Measurements from ENCODE around the gene CFAP61.
"Not testable (repeated sequence)": the region's sequence is repeated elsewhere in the genome, so short reads cannot be mapped to it uniquely, and the experiment has no call there.

The CFAP61 gene

DNA sequence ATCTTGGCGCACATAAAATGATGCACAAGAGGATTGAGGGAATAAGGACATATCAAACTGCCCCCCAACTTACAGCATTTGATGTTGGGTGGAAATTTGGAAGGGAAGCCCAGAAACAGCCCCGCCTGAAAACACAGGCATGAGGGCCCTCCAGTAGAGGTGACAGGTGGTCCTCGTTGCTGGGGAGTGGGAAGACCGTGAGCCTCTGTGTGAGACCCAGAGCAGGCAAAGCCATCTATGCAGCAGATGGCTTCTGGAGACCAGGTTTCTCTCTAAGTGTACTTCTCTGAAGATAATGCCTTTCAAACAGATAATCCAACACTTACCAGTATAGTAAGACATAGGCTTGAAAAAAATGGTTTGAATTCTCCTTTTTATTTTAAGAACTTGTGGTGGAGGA, 183.3 kb downstream of the CFAP61 start:
- Histone ChIP-seq H3K4me1 (no peaks in the 10 kb centered on the region), H3K27me3 (ENCODE audit: low read depth) (no peaks in the 10 kb centered on the region), H3K36me3 (replicated peaks) (no peaks in the 10 kb centered on the region), H3K9me3 (no peaks in the 10 kb centered on the region), H3K4me3 (no peak overlapping the region)
- DNase-seq (ENCODE audit: low spot score in 2 of 2), result no peak
- in situ Hi-C loops (cut with MboI; ENCODE audit: low sequenced_read_pairs), result loop anchor here (5.0 kb wide), 1 partner anchor 153 kb away; no protein-coding TSS in a partner anchor

DNA sequence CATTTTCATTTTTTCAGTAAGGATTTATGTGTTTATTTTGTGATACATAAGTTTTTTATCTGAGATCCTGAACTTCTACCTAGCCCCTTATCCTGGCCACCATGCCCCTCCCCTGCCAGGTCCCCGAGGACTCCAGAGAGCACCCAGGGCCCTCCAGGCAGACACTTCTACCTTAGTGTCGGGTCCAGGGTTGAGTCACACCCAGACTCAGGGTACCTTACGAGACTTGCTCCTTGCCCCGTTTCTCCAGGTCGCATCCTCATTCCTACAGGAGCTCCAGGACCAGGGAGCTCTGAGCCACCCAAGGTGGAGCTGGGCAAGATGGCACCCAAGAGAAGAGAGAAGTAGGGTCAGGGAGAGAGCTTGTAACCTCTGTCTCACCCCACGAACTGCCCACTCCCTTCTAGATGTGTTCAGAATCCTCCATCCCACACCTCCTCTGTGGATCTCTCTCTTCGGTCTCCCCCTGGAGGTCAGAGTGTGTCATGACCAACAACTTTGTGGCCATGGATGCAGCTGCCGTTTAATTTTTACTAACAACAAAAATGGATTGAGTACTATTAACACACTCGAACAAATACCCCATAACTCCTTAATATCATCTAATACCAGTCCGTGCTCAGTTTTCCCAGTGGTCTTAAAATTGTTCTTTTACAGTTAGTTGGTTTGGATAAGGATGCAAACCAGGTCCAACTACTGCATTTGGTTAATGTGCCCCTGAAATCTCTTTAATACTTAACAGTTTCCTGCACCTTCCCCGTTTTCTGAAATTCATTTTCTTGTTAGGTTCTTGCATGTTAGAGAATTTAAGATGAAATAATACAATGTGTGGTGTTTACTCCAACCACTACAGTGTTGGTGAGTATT, 185.0 kb downstream of the CFAP61 start:
- in situ Hi-C loops (cut with MboI; ENCODE audit: low sequenced_read_pairs), result loop anchor here (5.0 kb wide), 1 partner anchor 155 kb away; no protein-coding TSS in a partner anchor
- peak; percentile 56 to 65 for DNase-seq (ENCODE audit: low spot score in 2 of 2)
- Histone ChIP-seq H3K27me3 (ENCODE audit: low read depth) (no peaks in the 10 kb centered on the region), H3K4me3 (no peak overlapping the region), H3K9me3 (no peaks in the 10 kb centered on the region), H3K36me3 (replicated peaks) (no peaks in the 10 kb centered on the region), H3K4me1 (no peaks in the 10 kb centered on the region)

DNA sequence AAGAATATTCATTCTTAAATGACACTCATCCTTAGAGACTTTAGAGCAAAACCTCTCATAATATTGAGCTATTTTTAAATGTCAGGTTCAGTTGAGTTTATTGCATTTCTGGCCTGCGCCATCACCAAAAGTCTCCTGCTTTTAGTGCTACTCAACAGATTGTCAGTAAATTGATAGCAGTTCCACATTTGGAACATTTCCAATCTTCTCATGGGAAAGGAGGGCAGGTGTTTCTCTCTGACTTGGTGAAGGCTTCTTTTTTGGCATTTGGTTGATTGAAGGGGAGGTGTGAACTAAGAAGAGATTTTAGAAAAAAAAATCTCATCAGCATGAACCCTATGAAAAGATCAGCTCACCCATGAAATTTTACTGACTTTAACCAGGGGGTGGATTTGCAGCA, 189.6 kb downstream of the CFAP61 start:
- in situ Hi-C loops (cut with MboI; ENCODE audit: low sequenced_read_pairs), result no loop called here
- DNase-seq (ENCODE audit: low spot score in 2 of 2), result no peak
- Histone ChIP-seq H3K9me3 (no peaks in the 10 kb centered on the region; the same call in 1 of the 2 replicates), H3K4me1 (no peaks in the 10 kb centered on the region), H3K36me3 (replicated peaks) (no peaks in the 10 kb centered on the region), H3K27me3 (ENCODE audit: low read depth) (no peaks in the 10 kb centered on the region), H3K4me3 (no peak overlapping the region)

DNA sequence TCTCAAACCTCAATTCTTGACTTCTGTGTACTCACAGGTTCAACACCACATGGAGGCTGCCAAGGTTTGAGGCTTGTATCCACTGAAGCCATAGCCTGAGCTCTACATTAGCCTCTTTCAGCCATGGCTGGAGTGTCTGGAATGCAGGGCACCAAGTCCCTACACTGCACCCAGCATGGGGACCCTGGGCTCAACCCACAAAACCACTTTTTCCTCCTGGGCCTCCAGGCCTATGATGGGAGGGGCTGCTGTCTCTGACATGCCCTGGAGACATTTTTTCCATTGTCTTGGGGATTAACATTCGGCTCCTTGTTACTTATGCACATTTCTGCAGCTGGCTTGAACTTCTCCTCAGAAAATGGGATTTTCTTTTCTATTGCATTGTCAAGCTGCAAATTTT, 192.1 kb downstream of the CFAP61 start:
- H3K36me3 ChIP-seq (replicated peaks); H3K4me1 ChIP-seq; in situ Hi-C loops (cut with MboI; ENCODE audit: low sequenced_read_pairs); H3K27me3 ChIP-seq (ENCODE audit: low read depth); DNase-seq (ENCODE audit: low spot score in 2 of 2); H3K4me3 ChIP-seq; H3K9me3 ChIP-seq: not testable (repeated sequence)

DNA sequence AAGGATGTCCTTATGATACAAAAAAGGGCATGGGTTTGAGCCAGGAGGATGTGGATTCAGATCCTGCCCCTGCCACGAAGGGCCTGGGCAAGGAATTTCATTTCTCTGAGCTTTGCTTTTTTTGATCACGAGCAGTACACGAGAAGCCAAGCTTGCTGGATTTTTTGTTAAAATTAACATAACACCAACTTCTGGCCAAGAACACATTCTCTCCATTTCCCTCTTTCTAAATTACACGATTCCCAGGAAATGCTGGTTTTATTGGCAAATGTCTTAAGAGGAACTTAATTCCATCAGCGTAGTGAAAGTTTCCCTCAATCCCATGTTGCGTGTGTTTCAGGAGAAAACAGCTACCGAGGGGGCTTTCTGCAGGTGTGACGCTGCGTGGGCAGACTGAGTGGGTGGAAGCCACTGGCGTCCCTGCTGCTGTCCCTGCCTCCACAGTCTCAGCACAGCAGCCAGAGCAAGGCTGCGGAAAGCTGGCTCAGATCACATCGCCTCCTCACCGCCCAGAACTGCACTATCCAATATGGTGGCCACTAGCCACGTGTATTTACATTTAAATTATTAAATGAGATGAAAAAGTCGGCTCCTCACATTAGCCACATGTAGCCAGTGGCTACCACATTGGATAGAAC, 194.8 kb downstream of the CFAP61 start:
- H3K9me3 ChIP-seq, result no peaks in the 10 kb centered on the region; the same call in 1 of the 2 replicates
- no peaks in the 10 kb centered on the region for H3K4me1 ChIP-seq
- no peak overlapping the region for H3K4me3 ChIP-seq
- no peaks in the 10 kb centered on the region for H3K36me3 ChIP-seq (replicated peaks)
- no peak for DNase-seq (ENCODE audit: low spot score in 2 of 2)
- in situ Hi-C loops (cut with MboI; ENCODE audit: low sequenced_read_pairs), result no loop called here
- no peaks in the 10 kb centered on the region for H3K27me3 ChIP-seq (ENCODE audit: low read depth)

DNA sequence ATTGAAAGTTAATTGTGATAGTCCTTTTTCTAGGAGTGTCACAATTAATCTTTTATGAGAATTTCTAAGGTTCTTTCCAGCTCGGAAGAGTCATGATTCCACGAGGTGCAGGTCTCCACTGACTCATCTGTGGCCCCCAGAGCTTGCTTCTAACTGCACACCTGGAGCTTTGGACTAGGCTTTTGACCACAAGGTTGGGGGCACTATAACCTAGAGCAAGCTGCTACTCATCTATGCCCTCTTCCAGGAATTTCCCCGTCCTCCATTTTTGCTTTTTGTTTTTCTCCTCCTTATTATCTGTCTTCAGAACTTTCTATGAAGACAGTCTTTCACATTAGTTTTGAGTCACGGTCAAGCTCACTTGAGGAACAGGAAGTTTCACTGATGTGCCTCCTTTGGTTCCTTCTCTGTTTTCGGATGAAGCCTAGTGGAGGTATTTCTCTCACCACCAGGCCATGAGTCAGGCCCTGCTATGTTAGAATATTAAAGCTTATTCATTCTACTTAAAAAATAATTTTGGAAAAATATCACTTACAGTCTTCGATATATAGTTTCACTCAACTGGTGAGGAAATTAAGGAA, 196.4 kb downstream of the CFAP61 start:
- H3K9me3 ChIP-seq, result no peaks in the 10 kb centered on the region; the same call in 1 of the 2 replicates
- H3K4me1 ChIP-seq, result no peaks in the 10 kb centered on the region
- in situ Hi-C loops (cut with MboI; ENCODE audit: low sequenced_read_pairs), result no loop called here
- H3K27me3 ChIP-seq (ENCODE audit: low read depth), result no peaks in the 10 kb centered on the region
- H3K36me3 ChIP-seq (replicated peaks), result no peaks in the 10 kb centered on the region
- H3K4me3 ChIP-seq, result no peak overlapping the region
- DNase-seq (ENCODE audit: low spot score in 2 of 2), result no peak

DNA sequence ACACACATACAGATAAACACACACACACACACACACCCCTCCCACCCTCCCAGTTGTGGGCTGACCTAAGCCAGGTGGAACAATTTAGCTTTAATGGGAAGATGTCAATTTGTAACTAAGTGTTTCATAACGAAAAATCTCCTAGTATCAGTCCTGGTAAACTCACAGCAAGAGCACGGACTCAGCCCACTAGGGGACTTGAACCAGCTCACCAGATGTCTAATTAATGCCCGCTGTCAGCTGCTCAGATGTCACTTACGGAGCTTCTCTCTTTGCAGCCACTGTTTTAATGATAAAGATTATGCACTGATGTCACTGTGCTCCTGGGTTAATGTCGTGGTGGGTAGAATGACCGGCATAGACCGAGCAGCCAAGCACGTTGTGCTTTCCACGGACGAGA, 199.0 kb downstream of the CFAP61 start:
- in situ Hi-C loops (cut with MboI; ENCODE audit: low sequenced_read_pairs), result no loop called here
- H3K36me3 ChIP-seq (replicated peaks), result no peaks in the 10 kb centered on the region
- DNase-seq (ENCODE audit: low spot score in 2 of 2), result no peak
- H3K4me1 ChIP-seq, result no peaks in the 10 kb centered on the region
- H3K9me3 ChIP-seq, result no peaks in the 10 kb centered on the region
- no peaks in the 10 kb centered on the region for H3K27me3 ChIP-seq (ENCODE audit: low read depth)
- no peak overlapping the region for H3K4me3 ChIP-seq

DNA sequence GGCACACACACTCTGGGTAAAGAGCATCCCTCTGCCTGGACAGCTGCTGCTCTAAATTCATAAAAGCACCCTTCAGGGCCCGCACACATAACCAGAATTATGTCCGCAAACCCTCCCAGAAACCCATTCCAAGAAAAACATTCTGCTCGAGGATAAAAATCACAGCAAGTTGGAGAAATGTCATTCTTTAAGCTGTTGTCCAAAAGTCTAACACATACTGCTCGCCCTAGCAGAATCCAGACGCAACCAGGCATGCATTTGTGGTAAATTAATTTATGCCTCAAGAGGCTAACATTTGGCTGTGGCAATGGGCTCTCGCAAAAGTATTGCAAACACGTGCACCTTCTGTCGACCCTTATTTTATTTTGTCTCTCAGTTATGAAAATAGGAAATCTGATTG, 199.5 kb downstream of the CFAP61 start:
- H3K36me3 ChIP-seq (replicated peaks), result no peaks in the 10 kb centered on the region
- H3K4me1 ChIP-seq, result no peaks in the 10 kb centered on the region
- in situ Hi-C loops (cut with MboI; ENCODE audit: low sequenced_read_pairs), result no loop called here
- H3K27me3 ChIP-seq (ENCODE audit: low read depth), result no peaks in the 10 kb centered on the region
- H3K9me3 ChIP-seq, result no peaks in the 10 kb centered on the region
- no peak overlapping the region for H3K4me3 ChIP-seq
- no peak for DNase-seq (ENCODE audit: low spot score in 2 of 2)

DNA sequence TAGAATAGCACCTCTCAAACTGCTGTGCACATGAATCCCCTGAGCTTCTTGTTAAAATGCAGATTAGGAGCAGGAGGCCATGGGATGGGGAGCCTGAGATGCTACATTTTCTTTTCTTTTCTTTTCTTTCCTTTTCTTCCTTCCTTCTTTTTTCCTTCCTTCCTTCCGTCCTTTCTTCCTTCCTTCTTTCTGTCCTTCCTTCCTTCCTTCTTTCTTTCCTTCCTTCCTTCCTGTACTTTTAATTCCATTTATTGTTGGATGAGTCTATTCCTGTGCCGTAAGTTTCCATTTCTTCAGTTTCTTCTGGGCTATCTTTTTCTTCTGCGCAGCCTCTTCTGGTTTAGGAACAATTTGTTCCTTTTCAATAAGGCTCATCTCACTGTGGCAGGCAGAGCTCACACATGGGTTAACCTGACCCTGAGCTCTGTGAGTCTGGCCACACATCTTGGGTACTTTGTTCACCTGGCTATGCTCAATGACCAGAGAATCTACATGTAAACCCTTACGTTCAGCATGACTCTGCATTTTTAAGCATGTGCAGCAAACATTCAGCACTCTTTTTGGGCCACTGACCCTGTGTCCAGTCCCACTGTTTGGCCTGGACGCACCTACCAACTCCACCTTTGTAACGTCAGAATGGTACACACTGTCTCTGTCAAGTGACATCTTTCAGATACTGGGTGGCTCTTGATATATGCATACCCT, 200.9 kb downstream of the CFAP61 start:
- no peak for DNase-seq (ENCODE audit: low spot score in 2 of 2)
- H3K36me3 ChIP-seq (replicated peaks), result no peaks in the 10 kb centered on the region
- no peaks in the 10 kb centered on the region for H3K9me3 ChIP-seq
- H3K4me3 ChIP-seq, result no peak overlapping the region
- in situ Hi-C loops (cut with MboI; ENCODE audit: low sequenced_read_pairs), result no loop called here
- no peaks in the 10 kb centered on the region for H3K4me1 ChIP-seq
- H3K27me3 ChIP-seq (ENCODE audit: low read depth), result no peaks in the 10 kb centered on the region

DNA sequence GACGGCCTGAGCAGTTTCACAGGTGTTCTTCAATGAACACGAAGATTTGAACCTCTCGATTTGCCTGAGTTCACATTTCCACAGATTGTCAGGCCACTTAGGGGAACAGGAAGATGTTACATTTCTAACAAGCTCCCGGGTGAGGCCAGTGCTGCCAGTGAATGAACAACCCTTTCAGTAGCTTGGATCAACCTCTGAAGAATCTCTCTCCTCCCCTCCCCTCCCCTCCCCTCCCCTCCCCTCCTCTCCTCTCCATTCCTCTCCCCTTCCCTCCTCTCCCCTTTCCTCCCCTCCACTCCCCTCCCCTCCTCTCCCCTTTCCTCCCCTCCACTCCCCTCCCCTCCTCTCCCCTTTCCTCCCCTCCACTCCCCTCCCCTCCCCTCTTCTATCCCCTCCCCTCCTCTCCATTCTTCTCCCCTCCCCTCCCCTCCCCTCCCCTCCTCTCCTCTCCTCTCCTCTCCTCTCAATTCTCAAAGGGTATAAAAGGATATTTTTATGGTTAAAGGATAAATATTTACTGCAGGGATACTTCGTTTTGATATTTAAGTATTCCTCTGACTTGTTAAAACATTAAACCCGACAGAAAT, 201.5 kb downstream of the CFAP61 start:
- H3K4me1 ChIP-seq, result no peaks in the 10 kb centered on the region
- DNase-seq (ENCODE audit: low spot score in 2 of 2), result no peak
- in situ Hi-C loops (cut with MboI; ENCODE audit: low sequenced_read_pairs), result no loop called here
- H3K36me3 ChIP-seq (replicated peaks), result no peaks in the 10 kb centered on the region
- H3K27me3 ChIP-seq (ENCODE audit: low read depth), result no peaks in the 10 kb centered on the region
- H3K9me3 ChIP-seq, result no peaks in the 10 kb centered on the region
- no peak overlapping the region for H3K4me3 ChIP-seq

DNA sequence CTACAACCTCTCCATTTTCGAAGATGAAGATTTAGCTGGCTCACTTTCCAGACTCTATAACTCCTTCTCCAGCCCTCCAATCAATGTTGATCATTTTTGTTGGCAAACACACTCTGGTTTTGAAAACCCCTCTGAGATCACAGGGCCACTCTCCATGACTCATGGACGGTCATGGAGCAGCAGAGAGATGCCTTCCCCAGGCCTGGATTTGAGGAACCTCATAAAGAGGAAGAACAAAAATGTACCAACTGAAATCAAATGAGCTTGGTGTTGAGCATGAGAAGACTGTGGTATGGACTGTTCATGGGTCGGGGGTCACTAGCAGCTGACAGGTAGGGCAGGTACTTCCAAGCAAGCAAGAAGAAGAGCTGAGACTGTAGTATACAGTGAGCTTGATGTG, 202.8 kb downstream of the CFAP61 start:
- Histone ChIP-seq H3K4me1 (no peaks in the 10 kb centered on the region), H3K36me3 (replicated peaks) (no peaks in the 10 kb centered on the region), H3K4me3 (no peak overlapping the region), H3K9me3 (no peaks in the 10 kb centered on the region), H3K27me3 (ENCODE audit: low read depth) (no peaks in the 10 kb centered on the region)
- DNase-seq (ENCODE audit: low spot score in 2 of 2), result no peak
- in situ Hi-C loops (cut with MboI; ENCODE audit: low sequenced_read_pairs), result no loop called here

DNA sequence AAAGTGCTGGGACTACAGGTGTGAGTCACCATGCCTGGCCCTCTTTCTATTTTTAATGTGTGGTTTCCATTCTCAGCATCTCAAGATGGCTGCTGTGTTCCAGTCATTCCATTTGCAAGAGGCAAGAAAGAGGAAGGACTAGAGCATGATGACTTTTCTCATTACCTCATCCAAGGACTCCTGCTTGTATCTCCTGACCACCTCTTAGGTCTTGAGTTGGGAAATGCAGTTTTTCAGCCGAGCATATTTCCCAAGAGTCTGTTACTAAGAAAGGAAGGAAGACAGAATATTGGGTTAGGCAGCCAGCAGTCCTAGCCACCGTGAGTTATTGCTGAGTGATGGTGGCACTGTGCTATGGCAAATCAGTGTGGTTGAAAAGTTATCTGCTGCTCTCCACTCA, 207.2 kb downstream of the CFAP61 start:
- no peaks in the 10 kb centered on the region for H3K36me3 ChIP-seq (replicated peaks)
- no peak for DNase-seq (ENCODE audit: low spot score in 2 of 2)
- H3K4me3 ChIP-seq, result no peak overlapping the region
- H3K4me1 ChIP-seq, result no peaks in the 10 kb centered on the region
- H3K27me3 ChIP-seq (ENCODE audit: low read depth), result no peaks in the 10 kb centered on the region
- no peaks in the 10 kb centered on the region for H3K9me3 ChIP-seq
- in situ Hi-C loops (cut with MboI; ENCODE audit: low sequenced_read_pairs), result no loop called here

DNA sequence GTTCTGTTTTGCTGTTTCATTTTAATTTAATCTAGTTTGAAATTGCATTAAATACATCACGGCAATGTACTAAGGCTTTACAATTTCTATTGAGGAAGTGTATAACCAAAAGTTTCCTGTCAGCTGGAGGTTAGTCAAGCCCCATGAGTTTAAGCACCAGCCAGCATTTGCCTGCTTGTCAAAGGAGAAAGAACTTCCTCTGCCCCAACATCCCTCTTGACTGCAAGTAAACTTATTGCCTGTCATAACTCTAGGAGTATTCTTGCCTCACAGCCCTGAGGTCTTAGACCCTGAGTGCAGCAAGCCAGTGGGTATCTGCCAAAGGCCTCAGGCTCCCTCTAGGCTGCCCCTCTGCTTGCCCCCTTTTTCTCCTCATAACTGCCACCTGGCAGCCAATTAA, 208.8 kb downstream of the CFAP61 start:
- in situ Hi-C loops (cut with MboI; ENCODE audit: low sequenced_read_pairs), result no loop called here
- Histone ChIP-seq H3K36me3 (replicated peaks) (no peaks in the 10 kb centered on the region), H3K9me3 (no peaks in the 10 kb centered on the region), H3K4me3 (no peak overlapping the region), H3K4me1 (no peaks in the 10 kb centered on the region), H3K27me3 (ENCODE audit: low read depth) (no peaks in the 10 kb centered on the region)
- DNase-seq (ENCODE audit: low spot score in 2 of 2), result no peak
